ENCODE results near the gene MVB12B. TPM values are rescaled to one million over a fixed set of nuclear protein-coding genes. Genes with fewer than 3 reads are reported as not detected.
A peak's percentile ranks its signal among the peaks of the same experiment; 100 is the strongest.

MVB12B gene
- total RNA-seq, 2 experiments from 2014 or later, result 2.6 TPM

- CTCF ChIA-PET, result interaction anchor here (0.6 kb wide), 1 partner anchor 1031 kb away, joined by 5 read pairs; no protein-coding TSS in a partner anchor
- H3K4me3 Mint-ChIP-seq, result peak overlapping the region; percentile 68
Measured at GRCh38 chr9:126325821-126326220, 808 bp upstream of the MVB12B start.

DNA sequence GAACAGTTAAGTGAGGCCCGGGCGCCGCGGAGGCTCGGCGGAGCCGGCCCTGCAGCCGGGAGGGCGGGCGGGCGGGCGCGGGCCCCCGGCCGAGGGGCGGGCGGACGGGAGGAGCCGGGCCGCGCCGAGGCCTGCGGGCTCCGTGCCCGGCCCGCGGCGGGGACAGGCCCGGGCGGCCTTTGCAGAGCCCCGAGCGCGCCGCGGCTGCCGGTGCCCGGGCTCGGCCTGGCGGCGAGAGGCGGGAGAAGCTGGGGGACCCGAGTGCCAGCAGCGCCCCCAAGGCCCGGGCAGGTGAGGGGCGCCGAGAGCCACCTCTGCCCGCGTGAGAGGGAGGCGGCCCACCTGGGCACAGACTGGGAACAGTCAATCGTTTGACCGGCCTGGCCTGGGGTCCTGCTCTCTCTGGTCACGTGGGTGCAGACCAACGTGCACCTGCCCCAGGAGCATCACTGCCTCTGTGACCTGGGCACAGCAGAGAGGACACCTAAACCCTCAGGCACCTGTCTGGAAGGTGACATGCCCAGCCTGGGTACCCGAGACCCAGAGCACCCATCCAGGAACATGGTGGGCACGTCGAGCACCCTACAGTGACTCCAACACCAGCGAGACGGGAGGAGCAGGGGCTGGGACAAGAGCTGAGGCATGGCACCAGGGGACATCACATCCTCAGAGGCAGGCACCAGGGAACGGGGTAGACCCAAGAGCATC lies 531 bp downstream of the MVB12B start:
- peak; percentile 12 for DNase-seq
- Mint-ChIP-seq H3K4me3 (peak overlapping the region; percentile 62), H3K4me1 (ENCODE audit: low read depth) (peaks cover 6% of the 10 kb centered on the region), H3K27me3 (ENCODE audit: low read depth) (peaks cover 3% of the 10 kb centered on the region), H3K27ac (no peak overlapping the region), H3K36me3 (ENCODE audit: low read depth) (no peaks in the 10 kb centered on the region), H3K9me3 (peaks cover 6% of the 10 kb centered on the region)
- intact Hi-C loops (cut with micrococcal nuclease), result no loop called here
- CTCF ChIA-PET, result interaction anchor here (1.2 to 2.2 kb wide), 4 partner anchors 12 to 164 kb away, joined by 3 to 9 read pairs (median 6); no protein-coding TSS in a partner anchor

More at GRCh38 chr9:126325821-126326220, 808 bp upstream of the MVB12B start:
- Mint-ChIP-seq H3K27ac (no peak overlapping the region), H3K27me3 (ENCODE audit: low read depth) (peaks cover 3% of the 10 kb centered on the region), H3K4me1 (ENCODE audit: low read depth) (peaks cover 6% of the 10 kb centered on the region), H3K9me3 (peaks cover 6% of the 10 kb centered on the region), H3K36me3 (ENCODE audit: low read depth) (no peaks in the 10 kb centered on the region)
- intact Hi-C loops (cut with micrococcal nuclease), result no loop called here
- no peak for DNase-seq

- peaks cover 6% of the 10 kb centered on the region for H3K9me3 Mint-ChIP-seq
- H3K27me3 Mint-ChIP-seq (ENCODE audit: low read depth), result peaks cover 3% of the 10 kb centered on the region
- CTCF ChIA-PET, result interaction anchor here (0.6 to 2.2 kb wide), 5 partner anchors 11 to 784 kb away, joined by 3 to 9 read pairs (median 6); no protein-coding TSS in a partner anchor
- H3K27ac Mint-ChIP-seq, result no peak overlapping the region
- no peak for DNase-seq
- no peaks in the 10 kb centered on the region for H3K36me3 Mint-ChIP-seq (ENCODE audit: low read depth)
- peaks cover 6% of the 10 kb centered on the region for H3K4me1 Mint-ChIP-seq (ENCODE audit: low read depth)
- peak overlapping the region; percentile 62 for H3K4me3 Mint-ChIP-seq
- intact Hi-C loops (cut with micrococcal nuclease), result loop anchor here (2.0 kb wide), 1 partner anchor 69 kb away; no protein-coding TSS in a partner anchor
Measured at GRCh38 chr9:126327714-126328185, 1.1 kb downstream of the MVB12B start.

- H3K27ac Mint-ChIP-seq, result no peak overlapping the region
- intact Hi-C loops (cut with micrococcal nuclease), result loop anchor here (2.0 kb wide), 1 partner anchor 68 kb away; no protein-coding TSS in a partner anchor
Measured at GRCh38 chr9:126328407-126328806, 1.8 kb downstream of the MVB12B start.

DNA sequence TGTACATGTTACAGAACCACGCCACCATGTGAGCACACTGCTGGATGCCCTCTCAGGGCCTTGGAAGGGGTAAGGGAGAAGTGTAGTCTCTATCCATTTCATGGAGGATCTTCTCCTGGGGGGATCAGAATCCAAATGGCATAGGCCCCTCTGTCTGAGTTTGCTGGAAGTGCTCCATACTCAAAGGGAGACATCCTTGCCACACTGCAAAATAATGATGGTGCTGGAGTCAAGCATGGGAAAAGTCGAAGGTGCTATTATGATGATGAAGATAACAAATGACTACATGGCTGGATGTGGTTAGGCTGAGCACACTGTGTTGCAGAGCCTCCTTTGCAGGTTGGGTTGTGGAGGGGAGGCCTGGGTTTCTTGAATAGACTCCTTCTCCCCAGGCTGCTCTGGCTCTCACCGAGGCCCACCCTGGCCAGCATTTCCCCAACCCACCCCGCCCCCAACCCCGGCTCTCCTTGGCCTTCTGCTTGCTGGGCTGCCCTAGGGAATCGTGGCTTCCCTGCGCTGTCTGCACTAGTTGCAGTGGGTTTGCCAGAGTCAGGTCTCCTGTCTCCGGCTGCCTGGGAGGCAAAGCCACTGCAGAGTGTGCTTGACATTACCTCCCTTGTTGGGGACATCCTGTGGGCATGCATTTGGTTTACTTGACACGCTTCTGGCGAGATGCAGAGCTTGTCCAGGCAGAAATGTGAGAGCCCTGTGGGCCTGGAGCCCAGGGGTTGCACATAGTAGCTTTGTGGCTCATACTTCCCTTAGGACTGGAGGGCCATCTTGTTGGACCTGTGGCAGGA lies 3.0 kb downstream of the MVB12B start:
- Mint-ChIP-seq H3K36me3 (ENCODE audit: low read depth) (no peaks in the 10 kb centered on the region), H3K27ac (no peak overlapping the region), H3K9me3 (no peaks in the 10 kb centered on the region), H3K4me1 (ENCODE audit: low read depth) (peaks cover 6% of the 10 kb centered on the region), H3K27me3 (ENCODE audit: low read depth) (peaks cover 3% of the 10 kb centered on the region), H3K4me3 (no peak overlapping the region)
- DNase-seq, result no peak
- CTCF ChIA-PET, result interaction anchor here (0.7 to 2.2 kb wide), 3 partner anchors 11 to 347 kb away, joined by 3 to 8 read pairs (median 3); no protein-coding TSS in a partner anchor
- intact Hi-C loops (cut with micrococcal nuclease), result loop anchor here (2.0 kb wide), 1 partner anchor 67 kb away; no protein-coding TSS in a partner anchor

More at GRCh38 chr9:126328407-126328806, 1.8 kb downstream of the MVB12B start:
- no peak for DNase-seq
- Mint-ChIP-seq H3K4me3 (no peak overlapping the region), H3K36me3 (ENCODE audit: low read depth) (no peaks in the 10 kb centered on the region), H3K9me3 (peaks cover 6% of the 10 kb centered on the region), H3K4me1 (ENCODE audit: low read depth) (peaks cover 6% of the 10 kb centered on the region), H3K27me3 (ENCODE audit: low read depth) (peaks cover 3% of the 10 kb centered on the region)
- CTCF ChIA-PET, result interaction anchor here (0.6 to 2.2 kb wide), 6 partner anchors 10 to 785 kb away, joined by 3 to 9 read pairs (median 5); no protein-coding TSS in a partner anchor

DNA sequence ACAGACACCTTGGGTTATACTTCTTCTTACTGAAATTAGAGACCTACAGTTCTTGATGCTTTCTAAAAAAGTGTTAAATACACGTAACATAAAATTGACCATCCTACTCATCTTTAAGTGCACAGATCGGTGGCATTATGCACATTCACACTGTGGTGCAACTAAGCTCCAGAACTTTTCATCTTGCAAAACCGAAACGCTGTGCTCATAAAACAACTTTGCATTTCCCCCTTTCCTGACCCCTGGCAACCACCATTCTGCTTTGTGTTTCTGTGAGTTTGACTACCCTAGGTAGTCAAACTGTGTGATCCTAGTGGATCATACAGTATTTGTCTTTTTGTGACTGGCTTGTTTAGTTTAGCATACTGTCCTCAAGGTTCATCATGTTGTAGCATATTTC lies 3.9 kb downstream of the MVB12B start:
- H3K9me3 Mint-ChIP-seq, result no peaks in the 10 kb centered on the region
- H3K36me3 Mint-ChIP-seq (ENCODE audit: low read depth), result no peaks in the 10 kb centered on the region
- peaks cover 6% of the 10 kb centered on the region for H3K4me1 Mint-ChIP-seq (ENCODE audit: low read depth)
- peaks cover under 1% of the 10 kb centered on the region for H3K27me3 Mint-ChIP-seq (ENCODE audit: low read depth)
- intact Hi-C loops (cut with micrococcal nuclease), result no loop called here
- no peak for DNase-seq
- H3K4me3 Mint-ChIP-seq, result no peak overlapping the region
- CTCF ChIA-PET, result no interaction called here
- no peak overlapping the region for H3K27ac Mint-ChIP-seq

GRCh38 chr9:126331964-126332748 lies 5.5 kb downstream of the MVB12B start:
- Mint-ChIP-seq H3K36me3 (ENCODE audit: low read depth) (no peaks in the 10 kb centered on the region), H3K27me3 (ENCODE audit: low read depth) (no peaks in the 10 kb centered on the region), H3K9me3 (no peaks in the 10 kb centered on the region), H3K27ac (no peak overlapping the region), H3K4me1 (ENCODE audit: low read depth) (peaks cover 6% of the 10 kb centered on the region), H3K4me3 (no peak overlapping the region)
- CTCF ChIA-PET, result no interaction called here
- intact Hi-C loops (cut with micrococcal nuclease), result no loop called here
- no peak for DNase-seq

DNA sequence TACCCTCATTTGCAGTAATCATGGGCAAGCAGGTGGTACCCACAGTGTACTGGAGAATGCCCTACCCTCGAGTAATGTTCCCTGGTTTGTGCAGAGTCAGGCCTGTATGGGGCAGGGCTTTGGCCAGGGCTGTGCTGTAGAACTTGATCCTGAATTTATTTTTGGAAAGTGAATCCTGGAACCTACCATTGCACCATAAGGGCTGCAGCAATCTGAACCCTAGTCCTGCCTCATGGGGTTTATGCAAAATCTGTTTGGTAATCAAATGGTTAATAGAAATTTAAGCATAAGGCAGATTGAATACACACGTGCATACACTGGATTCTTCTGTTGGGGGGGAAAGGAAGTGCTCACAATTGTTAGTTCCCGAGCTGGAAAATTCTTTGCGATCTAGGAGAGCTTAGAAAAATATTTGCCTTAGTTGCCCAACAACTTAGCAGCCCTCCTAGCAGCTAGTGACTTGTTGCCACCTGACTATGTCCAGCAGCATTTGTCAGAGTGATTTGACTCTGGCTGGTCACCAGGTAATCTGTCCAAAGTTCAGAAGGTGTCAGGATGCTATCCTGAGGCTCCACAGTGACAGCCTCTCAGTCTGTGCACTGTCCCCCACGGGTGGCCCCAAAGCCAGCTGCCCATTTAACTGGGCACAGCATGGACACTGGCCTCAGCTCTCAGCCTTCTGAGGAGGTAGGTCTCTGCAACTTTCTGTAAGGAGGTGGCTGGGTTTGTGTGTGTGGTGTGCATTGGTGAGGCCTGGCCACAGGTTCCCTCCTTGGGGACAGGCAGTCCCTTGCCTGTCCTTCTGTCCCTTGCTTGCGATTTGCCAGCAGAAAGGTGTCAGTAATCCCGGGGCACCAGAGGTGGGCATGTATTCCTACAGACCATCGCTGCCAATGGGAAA lies 8.3 kb downstream of the MVB12B start:
- no peak for DNase-seq

DNA sequence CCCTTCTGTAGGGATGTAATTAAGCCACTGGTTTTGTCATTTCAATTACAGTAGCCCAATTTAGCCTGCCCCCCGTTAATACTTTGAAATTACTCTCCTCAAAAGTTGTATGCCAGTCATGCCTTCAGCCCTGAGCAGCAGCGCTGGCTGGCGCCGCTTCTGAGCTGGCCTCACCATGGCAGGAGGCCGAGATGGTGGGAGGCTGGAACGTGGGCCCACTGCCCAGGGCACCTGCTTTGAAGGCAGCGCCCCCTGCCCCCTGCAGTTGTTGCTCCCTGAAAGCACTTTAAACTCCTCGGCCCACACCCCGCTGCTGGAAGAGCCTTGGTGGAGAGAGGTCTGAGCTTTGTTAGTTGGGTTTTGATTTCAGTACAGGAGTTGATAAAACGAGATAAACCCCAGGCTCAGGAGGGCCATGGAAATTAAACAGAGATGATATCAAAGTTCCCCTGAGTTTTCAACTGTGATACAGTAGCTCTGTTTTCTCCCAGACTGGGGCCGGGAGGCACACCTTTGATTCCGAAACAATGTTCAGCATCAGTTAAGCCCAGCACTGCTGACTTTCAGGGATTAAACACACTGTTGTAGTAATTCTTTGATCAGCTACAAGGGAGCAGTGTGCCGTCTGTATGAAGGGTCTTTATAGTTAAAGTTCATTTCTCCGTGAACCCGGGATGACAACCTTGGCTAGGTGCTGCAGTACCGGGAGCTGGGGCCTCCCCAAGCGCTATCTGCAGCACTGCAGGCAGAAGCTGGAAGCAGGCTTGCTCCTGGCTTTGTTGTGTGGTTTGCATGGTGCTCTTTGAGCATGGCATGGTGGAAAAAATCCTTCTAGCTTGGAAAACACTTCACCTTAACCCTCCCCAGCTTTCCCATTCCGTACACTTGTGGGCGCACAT lies 9.5 kb downstream of the MVB12B start:
- CTCF ChIA-PET, result interaction anchor here (0.6 to 1.2 kb wide), 2 partner anchors 62 to 199 kb away, joined by 3 to 4 read pairs; no protein-coding TSS in a partner anchor
- intact Hi-C loops (cut with micrococcal nuclease), result no loop called here
- Mint-ChIP-seq H3K9me3 (no peaks in the 10 kb centered on the region), H3K27ac (no peak overlapping the region), H3K4me3 (no peak overlapping the region), H3K4me1 (ENCODE audit: low read depth) (peaks cover 2% of the 10 kb centered on the region), H3K27me3 (ENCODE audit: low read depth) (no peaks in the 10 kb centered on the region), H3K36me3 (ENCODE audit: low read depth) (no peaks in the 10 kb centered on the region)
- no peak for DNase-seq

More for the DNA sequence above, 8.3 kb downstream of the MVB12B start:
- H3K4me3 Mint-ChIP-seq, result no peak overlapping the region
- intact Hi-C loops (cut with micrococcal nuclease), result no loop called here
- no peaks in the 10 kb centered on the region for H3K27me3 Mint-ChIP-seq (ENCODE audit: low read depth)
- CTCF ChIA-PET, result no interaction called here
- H3K4me1 Mint-ChIP-seq (ENCODE audit: low read depth), result peaks cover 2% of the 10 kb centered on the region
- H3K27ac Mint-ChIP-seq, result no peak overlapping the region
- no peaks in the 10 kb centered on the region for H3K9me3 Mint-ChIP-seq
- no peaks in the 10 kb centered on the region for H3K36me3 Mint-ChIP-seq (ENCODE audit: low read depth)

DNA sequence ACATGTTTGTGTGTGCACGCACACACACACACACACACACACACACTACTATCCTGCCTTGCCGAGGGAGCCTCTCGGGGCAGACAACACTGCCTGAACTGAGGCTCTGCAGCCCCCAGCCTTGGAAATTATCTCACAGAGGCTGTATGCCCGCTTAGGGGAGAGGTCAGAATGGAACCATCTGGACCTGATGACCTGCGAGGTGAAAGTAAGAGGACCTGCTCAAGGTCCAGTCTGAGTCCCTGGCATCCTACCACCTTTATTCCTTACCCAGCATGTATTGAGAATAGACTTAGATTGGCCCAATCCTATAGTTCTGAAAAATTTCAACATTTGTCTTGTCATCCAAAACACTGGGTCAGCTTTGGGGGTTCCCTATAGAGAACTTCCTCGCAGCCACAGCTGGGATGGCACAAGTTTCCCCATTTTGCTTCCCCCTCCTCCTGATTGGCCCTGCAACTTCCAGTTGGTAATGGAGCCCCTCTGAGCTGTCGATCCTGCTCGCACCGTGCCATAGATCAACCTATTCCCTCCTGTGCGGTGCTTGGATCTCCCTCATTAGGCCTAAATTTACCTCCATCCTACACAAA lies 10.2 kb downstream of the MVB12B start:
- Mint-ChIP-seq H3K4me3 (no peak overlapping the region), H3K4me1 (ENCODE audit: low read depth) (peaks cover 2% of the 10 kb centered on the region), H3K36me3 (ENCODE audit: low read depth) (no peaks in the 10 kb centered on the region), H3K27me3 (ENCODE audit: low read depth) (no peaks in the 10 kb centered on the region), H3K27ac (no peak overlapping the region), H3K9me3 (no peaks in the 10 kb centered on the region)
- intact Hi-C loops (cut with micrococcal nuclease), result no loop called here
- CTCF ChIA-PET, result interaction anchor here (0.6 to 1.2 kb wide), 2 partner anchors 62 to 198 kb away, joined by 3 to 4 read pairs; no protein-coding TSS in a partner anchor
- DNase-seq, result no peak

Data from activated naive CD4-positive, alpha-beta T cell treated with anti-CD3 and anti-CD28 coated beads for 36 hours (primary cell).